ENCODE data around the gene TNIK.
"Not testable (repeated sequence)": the region's sequence is repeated elsewhere in the genome, so short reads cannot be mapped to it uniquely, and the experiment has no call there.

Gene TNIK

DNA sequence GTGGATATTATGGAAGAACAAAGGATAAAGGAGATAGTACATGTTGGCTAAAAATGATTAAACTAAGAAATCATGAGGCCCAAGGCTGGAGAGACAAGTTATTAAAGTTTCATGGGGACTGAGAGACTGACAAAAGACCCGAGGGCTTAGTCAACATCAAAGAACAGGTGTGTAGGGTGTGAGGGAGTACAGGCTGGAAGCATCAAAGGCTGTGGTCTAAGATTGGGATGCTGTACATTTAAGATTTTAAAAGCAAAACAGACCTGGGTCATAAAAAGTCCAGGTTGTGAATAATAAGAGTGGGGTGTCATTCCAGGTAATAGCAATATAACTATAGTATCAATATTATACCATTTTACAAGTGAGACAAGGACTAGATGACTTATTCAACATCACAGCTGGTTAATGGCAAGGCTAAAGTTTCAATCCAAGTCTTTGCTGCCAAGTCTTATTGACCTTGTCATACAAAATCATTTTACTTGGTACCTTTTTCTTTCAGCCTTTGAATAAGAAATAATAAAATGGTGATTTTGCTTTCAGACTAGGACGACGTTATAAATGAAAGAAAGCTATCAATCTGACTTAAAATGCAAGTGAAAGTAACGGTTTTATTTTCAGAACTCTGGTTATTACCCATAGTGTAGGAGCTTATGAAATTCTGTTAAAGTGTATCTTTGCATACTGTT is 211.6 kb downstream of the TNIK start:
- no peak for DNase-seq

DNA sequence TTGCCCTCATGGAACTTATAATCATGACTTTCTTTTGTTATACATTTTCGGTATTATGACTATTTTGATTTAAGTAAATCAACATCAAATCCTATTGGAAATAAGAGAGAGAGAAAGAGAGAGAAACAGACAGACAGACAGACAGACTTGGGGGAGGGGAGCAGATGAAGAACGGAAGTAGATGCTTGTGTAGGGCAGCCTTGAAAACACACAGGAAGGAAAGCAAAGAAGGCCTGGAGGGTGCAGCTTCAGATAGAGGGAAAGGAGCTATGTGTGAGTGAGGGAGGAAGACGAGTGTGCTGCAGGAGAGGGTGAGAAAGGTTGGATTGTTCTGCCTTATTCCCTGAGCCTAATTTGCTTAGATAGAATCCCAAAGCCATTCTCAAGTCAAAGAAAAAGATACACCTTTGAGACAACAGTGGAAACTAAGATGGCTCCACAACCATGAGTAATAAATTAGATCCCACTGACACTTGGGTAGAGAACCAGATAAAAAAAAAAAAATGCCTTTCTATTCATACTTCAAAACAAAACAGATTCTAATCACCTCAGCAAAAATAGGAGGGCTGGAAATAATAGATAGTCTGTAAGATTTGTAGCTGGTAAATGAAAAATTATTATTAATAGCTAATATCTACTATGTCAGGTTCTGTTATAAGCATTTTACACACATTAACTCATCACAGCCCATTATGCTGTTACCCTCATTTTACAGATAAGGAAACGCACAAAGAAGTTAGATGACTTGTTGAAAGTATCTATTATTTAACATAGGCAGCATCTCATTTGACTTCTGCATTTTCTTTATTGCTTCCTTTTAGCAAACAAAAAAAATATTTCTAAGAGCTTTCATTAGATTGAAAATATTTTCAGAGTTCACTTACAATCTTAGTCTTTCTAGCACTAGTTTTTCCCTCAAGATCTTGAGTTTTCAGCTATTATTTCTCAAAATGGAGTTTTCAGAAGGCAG is 214.1 kb downstream of the TNIK start:
- no peak for DNase-seq

DNA sequence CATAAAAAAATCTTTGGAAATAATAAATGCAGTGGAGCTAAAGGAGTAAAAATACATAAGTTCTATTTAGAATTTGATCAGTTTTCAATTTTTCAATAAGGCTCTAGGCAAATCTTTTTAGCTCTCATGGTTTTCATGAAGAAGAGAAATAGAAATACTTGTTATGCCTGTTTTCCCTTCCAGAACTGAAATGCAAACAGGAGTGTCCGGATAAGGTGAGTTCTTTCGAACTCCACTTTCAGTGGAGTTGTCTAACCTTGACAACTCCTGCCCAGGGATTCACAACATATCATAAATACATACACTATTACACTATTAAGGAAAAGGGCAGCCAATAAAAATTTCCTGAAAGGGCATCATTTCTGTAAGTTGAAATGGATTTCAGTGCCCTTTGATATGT is 217.3 kb downstream of the TNIK start:
- no peak for DNase-seq

DNA sequence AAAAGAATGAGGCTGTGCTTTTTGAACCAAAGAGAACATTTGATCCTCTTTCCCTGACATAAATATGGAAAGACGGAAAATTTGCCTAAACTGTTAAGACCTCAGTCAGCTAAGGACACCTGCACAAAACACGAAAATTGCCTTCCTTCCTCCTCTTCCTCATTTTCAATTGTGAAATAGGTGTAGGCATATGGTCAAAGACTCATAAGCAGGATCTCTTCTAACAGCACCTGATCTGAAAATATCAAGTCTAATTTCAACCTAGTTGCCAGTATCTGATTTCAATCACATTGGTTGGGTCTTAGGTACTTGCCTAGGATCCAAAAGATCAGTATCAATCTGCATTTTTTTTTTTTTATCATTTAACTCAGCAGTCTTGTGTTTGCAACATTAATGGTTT is 218.0 kb downstream of the TNIK start:
- peak in 1 of 2 experiments; percentile 7 for DNase-seq

DNA sequence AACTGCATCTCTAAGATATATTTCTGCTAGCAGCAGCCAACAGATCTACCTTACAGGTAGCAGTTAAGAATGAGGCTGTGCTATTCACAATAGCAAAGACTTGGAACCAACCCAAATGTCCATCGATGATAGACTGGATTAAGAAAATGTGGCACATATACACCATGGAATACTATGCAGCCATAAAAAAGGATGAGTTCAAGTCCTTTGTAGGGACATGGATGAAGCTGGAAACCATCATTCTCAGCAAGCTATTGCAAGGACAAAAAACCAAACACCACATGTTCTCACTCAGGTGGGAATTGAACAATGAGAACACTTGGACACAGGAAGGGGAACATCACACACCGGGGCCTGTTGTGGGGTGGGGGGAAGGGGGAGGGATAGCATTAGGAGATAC is 218.6 kb downstream of the TNIK start:
- not testable (repeated sequence) for DNase-seq

DNA sequence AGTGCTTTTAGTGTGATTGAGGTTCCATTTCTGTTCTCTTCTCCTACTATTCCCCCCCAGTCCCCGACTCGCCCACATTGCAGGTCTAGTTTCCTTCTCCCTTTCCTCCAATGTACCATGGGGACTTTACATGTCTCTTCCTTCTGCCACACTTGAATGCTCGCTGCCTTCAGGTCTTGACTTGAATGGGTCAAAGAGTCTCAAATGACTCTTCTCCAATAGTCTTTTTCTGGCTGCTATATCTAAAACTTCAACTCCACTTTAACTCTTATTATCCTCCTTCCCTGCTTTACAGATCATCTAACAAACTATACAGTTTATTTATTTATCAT is 219.7 kb downstream of the TNIK start:
- no peak for DNase-seq

DNA sequence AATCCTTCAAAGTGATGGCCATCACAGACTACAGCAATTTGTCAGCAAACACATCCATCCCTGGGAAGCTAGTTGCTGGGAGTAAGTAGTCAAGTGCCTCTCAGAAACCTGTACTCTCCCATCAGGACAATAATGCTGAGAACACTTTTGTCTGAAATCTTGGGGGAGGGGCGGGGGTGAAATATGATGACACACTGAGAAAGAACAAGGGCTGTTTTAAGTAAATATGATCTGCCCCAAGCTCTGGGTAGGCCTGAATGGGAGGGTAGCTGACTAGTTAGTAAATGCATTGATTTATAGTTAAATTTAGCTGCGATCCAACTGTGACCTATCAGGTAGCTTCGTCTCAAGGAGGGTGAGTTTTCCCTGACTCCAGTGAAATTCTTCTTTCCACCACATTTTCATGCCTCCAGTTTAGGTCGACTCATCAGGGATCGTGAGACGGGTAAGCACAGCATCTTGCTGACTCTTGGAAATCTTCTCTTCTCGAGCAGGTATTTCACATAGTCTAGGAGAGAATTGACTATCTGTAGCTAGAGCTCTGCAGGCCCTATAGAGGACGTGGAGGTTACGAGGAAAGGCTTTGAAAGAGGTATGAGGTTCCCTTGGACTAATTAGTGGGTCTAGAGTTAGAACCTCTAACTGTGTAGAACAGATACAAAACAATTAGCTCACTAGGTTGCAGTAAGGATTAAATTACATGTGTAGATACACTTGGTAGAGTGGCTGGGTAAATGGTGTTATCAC is 220.3 kb downstream of the TNIK start:
- no peak for DNase-seq

DNA sequence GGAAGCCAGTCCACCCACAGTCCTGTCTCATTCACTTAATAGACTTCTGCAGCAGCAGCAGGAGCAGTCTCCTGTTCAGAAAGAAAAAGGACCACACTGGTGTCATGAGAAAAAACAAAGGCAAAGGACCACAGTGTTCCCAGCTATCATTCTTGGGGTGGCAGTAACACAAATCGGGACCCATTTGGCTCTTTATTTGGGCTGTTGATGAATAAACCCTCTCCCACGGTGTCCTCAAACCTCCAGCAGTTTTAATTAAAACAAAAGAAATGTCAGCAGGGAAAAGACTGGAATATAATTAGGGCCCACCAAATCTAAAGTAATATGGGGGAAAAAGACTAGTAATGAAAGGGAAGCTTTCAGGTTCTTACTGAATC is 223.2 kb downstream of the TNIK start:
- no peak for DNase-seq

DNA sequence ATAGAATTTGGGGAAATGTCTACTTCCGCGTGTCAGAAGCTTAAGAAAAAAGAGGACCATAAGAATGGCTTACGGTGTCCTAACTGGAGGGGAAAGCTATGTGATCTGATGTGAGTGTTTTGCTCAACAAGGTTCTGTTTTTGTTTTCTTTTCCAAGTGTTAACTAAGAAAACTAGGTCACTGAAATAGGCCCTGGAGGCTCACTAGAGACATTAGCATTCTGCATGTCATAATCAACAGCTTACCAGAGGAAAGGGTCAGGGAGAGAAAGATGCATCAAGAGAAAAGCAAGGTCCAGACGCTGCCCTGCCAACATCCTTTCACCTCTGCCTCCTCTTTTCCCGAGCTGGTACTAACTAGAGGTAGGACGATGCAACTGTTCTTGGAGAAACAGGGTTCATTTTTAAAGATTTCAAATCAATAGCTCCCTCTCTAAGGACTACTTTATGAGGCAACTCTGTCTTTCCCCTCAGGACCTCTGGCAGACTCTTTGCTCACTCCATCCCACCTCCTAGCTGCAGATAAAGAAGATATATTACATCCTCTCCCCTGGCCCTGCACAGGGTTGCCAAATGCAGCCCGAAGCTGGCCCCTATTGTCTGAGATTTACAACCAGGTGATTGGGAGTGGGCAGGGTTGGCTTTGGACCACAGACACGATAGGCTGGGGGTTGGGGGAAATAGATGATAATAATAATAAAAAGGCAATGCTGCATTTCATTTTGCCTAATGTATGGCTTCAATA is 223.8 kb downstream of the TNIK start:
- no peak for DNase-seq

DNA sequence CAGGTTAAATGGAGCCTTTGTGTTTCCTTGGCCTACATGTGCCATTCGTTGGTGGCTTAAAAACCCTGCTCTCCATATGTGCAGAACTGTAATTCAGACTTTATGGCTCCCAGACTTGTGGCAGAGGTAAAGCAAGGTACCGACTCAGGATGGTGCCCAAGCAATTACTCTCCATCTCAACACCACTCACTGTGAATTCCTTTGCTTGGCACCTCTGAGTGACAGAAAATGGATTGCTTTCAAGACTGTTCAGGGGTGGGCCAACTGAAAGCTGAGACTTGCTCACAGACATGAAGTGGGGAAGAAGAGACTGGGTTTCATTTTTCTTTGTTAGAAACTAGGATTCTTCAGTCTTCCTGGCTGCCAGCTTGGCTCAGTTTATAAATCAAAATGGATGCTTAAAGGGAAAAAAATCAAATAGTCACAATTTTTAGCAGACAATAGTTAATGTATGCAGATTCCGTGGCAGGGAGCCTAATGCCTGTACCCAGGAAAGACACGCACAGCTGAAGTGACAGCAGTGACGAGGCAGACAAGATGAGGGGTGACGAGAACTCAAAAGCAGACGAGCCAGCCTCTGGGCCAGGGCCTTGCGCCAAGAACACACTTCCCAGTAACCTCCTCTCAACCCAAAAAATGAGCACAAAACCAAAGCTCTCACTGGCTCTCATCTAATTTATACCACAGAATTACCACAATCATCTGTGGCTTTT is 225.8 kb downstream of the TNIK start:
- no peak for DNase-seq

DNA sequence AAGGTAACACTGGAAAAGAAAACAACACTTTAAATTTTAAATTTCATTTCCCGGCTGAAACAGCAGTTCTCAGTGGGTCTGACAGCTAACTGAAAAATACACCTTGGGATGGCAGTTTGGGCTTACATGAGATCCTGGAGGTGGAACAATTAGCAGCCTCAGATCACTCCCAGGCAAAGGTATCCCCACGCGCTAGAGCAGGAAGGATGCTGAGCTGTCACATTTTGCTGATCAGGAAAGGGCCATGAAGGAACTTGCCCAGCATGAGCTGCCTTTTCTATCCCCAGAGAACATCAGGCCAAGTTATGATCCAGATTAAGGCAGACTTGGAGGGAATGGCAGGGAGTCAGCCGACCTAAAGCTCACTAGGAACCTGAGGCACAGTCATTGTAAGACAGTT is 228.8 kb downstream of the TNIK start:
- DNase-seq: no peak

DNA sequence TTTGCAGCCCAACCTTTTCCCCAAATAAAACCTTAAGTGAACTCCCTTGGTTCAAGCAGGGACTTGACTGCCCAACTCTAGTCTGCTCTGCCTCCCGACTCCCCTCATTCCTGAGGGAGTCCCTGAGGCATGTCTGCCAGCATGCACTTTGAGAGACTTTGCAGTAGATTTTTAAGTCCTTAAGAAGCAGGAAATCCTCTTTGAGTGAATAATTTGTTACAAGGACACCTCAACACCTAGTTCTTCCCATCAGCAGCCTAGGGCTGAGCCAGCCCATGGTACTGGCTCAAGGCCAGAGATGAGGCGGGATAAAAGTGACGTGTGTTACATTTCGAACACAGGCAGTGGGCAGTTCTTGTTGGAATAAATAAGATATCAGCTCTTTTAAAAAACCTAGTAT is 229.3 kb downstream of the TNIK start:
- no peak for DNase-seq

DNA sequence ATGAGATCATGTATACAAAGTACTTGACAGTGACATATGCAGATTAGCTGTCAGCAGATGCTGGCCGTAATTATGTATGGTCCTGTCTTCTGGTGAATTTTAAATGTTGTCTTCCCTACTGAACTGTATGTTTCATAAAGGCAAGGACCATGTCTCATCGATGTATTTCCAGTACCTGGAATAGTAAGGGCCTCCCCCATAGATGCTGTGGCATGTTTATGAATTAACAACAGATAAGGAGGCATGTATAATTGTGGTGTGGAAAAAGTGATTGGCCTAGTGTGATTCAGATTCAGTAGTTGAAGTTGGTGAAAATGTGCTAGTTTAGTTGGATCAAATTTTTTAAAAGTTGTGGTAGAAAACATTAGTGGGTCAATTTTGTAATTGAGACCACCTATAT is 231.0 kb downstream of the TNIK start:
- DNase-seq: no peak

DNA sequence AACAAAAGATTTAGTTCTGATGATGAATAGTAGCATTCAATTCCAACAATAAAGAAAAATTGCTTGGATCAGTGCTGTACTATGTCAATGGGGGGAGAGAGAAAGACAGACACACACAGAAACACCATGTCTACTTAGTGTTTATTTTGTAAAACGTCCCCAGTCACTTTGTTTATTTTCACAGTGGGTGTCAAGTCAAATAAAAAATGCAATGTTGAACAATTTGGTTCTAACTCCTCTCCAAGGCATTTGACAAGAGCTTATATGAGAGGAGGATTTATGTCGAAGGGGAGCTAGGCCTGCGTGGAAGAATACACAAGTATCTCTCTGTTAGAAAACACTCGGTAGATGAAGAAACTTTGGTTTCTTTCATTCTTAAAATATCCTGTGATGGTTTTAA is 232.0 kb downstream of the TNIK start:
- DNase-seq: no peak

DNA sequence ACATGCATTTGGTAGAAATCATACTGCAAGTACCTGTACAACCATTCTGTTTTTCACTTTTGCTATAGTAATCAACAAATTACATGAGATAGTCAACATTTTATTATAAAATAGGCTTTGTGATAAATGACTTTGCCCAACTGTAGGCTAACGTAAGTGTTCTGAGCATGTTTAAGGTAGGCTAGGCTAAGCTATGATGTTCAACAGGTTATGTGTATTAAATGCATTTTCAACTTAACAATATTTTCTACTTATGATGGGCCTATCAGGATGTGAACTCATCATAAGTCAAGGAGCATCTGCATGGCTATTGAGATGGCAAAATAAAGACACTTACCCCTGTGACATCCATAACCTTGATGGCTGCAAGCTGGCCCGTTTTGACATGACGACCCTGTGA is 232.4 kb downstream of the TNIK start:
- no peak for DNase-seq

DNA sequence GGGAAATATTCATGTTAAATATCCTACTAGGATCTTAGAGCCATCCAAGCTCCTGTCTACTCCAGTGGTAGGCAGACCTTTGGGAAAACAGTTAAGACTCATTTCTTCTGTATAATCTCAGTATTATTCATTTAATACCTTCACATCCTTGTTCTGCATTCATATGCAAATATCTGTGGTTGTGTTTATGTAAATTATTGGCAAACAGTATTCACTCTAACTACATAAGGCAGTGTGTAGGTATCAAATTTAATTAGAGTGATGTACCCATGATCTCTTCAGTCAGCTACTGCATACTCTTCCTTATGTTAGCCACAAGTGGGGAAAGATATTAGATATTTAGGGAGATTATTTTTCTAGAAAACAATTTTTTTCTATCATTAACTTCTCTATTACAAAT is 232.8 kb downstream of the TNIK start:
- DNase-seq: no peak

DNA sequence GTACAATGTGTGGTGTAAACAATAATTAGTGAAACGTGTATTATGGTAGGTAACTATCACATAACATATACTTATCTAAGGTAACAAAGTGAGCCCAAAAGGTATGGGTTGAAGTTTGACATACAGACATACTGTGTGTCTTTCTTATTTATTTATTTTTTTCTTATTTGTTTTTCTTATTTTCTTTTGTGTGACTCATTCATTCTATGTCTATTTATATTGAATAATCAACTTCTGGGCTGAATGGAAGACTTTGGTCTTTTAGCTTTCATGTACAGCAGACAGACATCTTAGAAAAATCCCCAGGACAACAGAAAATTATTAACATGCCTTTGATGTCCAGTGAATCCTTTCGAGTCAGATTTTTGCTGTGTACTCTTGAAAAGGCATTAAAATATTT is 233.4 kb downstream of the TNIK start:
- no peak for DNase-seq

DNA sequence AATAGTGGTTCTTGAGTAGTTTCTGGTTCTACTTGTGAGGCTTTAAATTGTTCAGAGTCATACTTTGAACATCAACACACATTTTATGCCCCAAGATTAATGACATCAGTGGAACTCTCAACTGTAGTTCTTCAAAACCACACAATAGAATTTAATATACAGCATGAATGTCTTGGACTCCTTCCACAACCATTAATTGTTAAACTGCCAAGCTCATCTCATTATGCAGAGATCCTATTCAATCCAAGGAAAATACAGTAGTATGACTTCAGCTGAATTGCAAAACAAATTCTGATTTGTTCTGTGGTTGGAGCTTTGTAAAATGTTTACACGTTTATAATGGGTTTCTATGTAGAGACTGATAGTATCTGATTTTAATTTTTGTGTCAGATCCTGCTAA is 234.5 kb downstream of the TNIK start:
- DNase-seq: no peak

DNA sequence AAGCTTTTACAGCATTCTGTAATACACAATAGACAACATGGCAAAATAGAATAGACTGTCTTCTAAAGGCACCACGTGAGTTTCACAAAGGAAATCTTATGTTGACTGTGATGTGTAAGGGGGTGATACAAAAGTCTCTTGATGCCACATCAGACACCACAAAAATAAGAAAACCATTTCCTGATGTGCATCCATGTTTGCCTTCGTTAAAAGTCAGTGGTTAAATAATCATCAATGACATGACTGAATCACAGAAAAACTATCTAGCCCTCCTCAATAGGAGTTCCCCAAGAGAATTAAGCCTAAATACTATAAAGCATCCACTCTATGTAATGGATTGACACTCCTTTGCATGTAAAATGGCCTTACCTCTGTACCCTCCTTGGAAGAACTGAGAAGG is 235.0 kb downstream of the TNIK start:
- DNase-seq: no peak

DNA sequence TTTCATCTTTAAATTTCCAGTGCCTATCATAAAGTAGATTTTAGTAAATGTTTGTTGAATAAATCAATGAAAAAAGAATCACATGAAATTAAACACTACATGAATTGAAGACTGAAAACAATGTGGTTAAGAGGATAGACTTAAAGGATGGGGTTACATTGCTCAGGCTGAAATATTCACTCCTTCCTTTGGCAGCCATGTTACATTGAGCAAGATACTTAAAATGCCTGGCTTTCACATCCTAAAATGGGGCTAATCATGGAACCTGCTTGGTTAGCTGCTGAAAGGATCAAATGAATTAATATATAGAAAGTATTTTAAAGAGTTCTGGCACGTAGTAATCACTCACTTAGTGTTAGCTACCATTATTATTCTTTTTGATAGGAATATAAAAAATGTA is 236.8 kb downstream of the TNIK start:
- DNase-seq: no peak

DNA sequence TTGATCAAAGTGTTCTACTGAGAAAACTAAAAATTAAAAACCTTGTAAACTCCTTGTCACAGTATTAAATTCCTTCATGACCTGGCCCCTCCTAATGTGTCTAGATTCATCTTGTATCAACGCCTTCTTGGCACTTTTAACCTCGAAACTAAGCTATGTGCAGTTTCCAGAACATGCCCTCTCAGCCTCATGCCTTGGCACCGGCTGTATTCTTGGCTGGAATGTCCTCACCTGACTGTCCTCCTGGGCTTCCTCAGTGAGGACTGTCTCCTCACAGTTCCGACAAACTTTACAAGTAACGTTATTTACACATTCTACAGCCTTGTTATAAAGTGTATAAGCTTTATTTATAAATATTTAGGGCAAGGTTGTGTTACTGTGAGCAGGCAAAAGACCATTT is 237.2 kb downstream of the TNIK start:
- DNase-seq: no peak

DNA sequence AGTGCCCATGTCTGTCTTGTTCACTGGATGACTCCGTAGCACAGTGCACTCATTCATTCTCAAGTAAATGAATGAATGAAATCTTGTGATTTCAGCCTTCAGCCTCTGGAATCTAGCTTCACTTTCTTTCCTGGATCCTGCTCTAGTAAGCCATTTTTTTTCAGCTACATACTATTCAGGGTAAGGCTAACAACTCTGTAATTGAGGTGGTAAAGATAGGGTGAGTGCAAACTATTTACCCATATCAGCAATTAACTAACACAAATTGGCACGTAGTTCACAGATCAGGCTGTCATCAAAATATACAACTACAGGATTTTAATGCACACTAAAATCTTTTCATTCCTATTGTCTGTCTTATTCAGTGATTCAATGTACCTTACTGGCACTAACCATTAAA is 238.6 kb downstream of the TNIK start:
- DNase-seq: no peak

DNA sequence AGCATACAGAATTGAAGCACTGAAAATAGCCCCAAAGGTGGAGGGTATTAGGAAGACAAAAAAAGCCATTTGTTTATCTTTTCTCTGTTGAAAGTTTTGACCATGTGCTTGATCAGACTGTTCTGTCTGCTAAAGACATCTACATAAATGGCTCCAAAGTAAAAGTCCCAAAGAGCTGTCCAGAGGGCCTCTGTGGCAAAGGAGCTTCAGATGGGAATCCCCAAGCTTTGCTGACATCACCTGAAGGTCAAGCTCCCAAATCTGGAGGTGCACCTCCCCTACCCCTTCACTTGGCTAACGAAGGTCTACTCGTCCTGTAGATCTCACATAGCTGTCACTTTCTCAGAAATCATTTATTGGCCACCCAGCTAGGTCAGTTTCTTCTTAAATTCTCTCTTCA is 239.1 kb downstream of the TNIK start:
- DNase-seq: no peak
